Left lung (tissue), 10 donors: Measurements from ENCODE around the gene ITGA2. TPM values are rescaled to one million over a fixed set of nuclear protein-coding genes. Genes with fewer than 3 reads are reported as not detected.

Experiments
- ATAC-seq: fragments of 200-7000 bp; cut with Tn5 transposase; one replicate; pipeline ENCODE4 v1.9.1; 2020; ENCODE audit warnings: moderate library complexity
- DNase-seq, 4 donors: peaks; one replicate each; pipeline ENCODE4 v3.0.0-alpha.2; 2013 to 2020
- H3K27ac ChIP-seq, 2 donors: fragments of 200-600 bp; sonication (generic) in 1 of 2; one replicate each; pipeline versions ENCODE4 v1.5.0 to v1.8.0; 2020 to 2021
- H3K27me3 ChIP-seq, 2 donors: fragments of 200-600 bp; sonication (generic) in 1 of 2; one replicate each; pipeline versions ENCODE4 v1.5.0 to v1.8.0; 2020 to 2021
- H3K36me3 ChIP-seq, 2 donors: fragments of 200-600 bp; sonication (generic) in 1 of 2; one replicate each; pipeline versions ENCODE4 v1.5.0 to v1.8.0; 2020 to 2021
- H3K4me1 ChIP-seq, 2 donors: fragments of 200-600 bp; one replicate each; pipeline ENCODE4 v1.8.0; 2021
- H3K4me3 ChIP-seq, 2 donors: fragments of 200-600 bp; sonication (generic) in 1 of 2; one replicate each; pipeline versions ENCODE4 v1.5.0 to v1.8.0; 2020 to 2021; ENCODE audit warnings: mild to moderate bottlenecking in 1 of 2
- H3K9me3 ChIP-seq, 2 donors: fragments of 200-600 bp; sonication (generic) in 1 of 2; one replicate each; pipeline versions ENCODE4 v1.5.0 to v1.8.0; 2020 to 2021
- CTCF ChIP-seq, 2 donors: fragments of 200-600 bp; sonication (generic) in 1 of 2; IDR thresholded peaks; one replicate each; pipeline versions ENCODE4 v1.5.0 to v1.8.0; 2021; ENCODE audit warnings: antibody characterized with exemption in 2 of 2
- intact Hi-C, 2 donors: fragments of 100-400 bp; cut with DNase I; formaldehyde crosslinking; loops; one replicate each; pipeline versions ENCODE4 v1.11.2 to v1.14.2; 2022
- polyA plus RNA-seq, 6 donors: library from polyadenylated mRNA; unstranded; fragments of 120-200 nt; gene quantifications; one replicate each; pipeline ENCODE4 v1.2.1, GENCODE V29; 2013; ENCODE audit not compliant: insufficient read length in 6 of 6
- total RNA-seq, 2 donors: library from RNA; stranded (reverse); fragmentation: NEBNext Ultra II Directional; extraction: Animal tissue kit (Norgen Biotek cat#: 25700); gene quantifications; one replicate each; pipeline ENCODE4 v1.2.1, GENCODE V29; 2021
- donor health status: DM: no; HTN: yes; CAD: no.
- donor health status: DM: no; HTN: no; CAD: no.

The ITGA2 gene
- total and polyA plus RNA-seq, 8 donors, result 32.4 to 63.0 (median 48.3) TPM

GRCh38 chr5:53038196-53038847 is 49.2 kb downstream of the ITGA2 start:
- H3K9me3 ChIP-seq, result no peaks in the 10 kb centered on the region
- no peak for ATAC-seq
- intact Hi-C loops, result no loop called here
- H3K36me3 ChIP-seq, result no peaks in the 10 kb centered on the region
- no peak overlapping the region for H3K4me3 ChIP-seq
- DNase-seq, result no peak
- no peaks in the 10 kb centered on the region for H3K27me3 ChIP-seq
- H3K27ac ChIP-seq, result peak overlapping the region; percentile 23 to 35
- TF ChIP-seq CTCF (IDR thresholded peaks at IDR 0.05), result no peak
- H3K4me1 ChIP-seq, result peaks cover 15 to 34% of the 10 kb centered on the region in 2 donors

DNA sequence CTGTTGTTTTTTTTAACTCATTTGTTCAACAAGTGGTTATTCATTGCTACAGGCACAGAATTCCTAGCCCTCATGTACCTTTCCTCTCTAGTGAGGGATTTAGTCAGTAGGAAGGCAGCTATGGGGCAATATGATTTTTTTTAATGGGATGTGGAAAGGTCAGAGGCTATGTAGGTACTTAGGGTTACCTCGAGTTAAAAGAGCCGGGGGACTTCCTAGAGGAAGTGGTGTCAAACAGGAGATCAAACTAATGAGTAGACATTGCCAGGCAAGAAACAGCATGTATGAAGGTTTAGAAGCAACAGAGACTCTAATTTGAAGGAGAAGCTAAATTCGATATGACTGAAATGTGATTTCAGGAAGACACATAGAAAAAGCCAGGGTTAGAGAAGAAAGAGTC is 50.7 kb downstream of the ITGA2 start:
- Histone ChIP-seq H3K4me3 (no peak overlapping the region), H3K4me1 (peaks cover 15 to 34% of the 10 kb centered on the region in 2 donors), H3K9me3 (no peaks in the 10 kb centered on the region), H3K36me3 (no peaks in the 10 kb centered on the region), H3K27me3 (no peaks in the 10 kb centered on the region), H3K27ac (no peak overlapping the region)
- no peak for ATAC-seq
- intact Hi-C loops, result no loop called here
- no peak for DNase-seq
- TF ChIP-seq CTCF (IDR thresholded peaks at IDR 0.05), result no peak

DNA sequence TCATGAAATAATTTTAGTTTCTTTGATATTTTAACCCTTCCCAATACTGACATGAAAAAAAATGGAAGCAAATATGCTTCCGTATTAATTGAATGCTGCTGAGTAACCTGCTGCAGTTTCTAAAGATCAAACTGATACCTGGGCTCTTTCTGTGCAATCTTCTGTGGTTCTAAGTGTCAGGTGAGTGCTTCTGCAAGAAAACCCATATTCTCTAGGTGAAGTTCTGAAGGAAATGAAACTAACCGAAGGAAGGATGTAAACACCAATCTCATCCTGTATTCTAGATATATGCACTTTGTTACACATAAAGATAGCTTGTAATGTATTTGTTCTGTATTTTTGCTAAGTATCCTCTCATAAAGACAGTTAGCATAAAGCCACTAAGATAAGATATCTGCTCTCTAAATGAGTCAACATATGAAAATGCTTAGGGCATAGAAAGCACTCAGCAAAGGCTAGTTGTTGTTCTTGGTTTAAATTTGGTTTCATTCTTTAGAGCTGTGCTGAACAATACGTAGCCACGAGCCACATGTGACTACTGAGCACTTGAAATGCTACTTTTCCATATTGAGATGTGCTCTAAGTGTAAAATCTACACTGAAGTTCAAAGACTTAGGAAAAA is 52.0 kb downstream of the ITGA2 start:
- peaks cover 15 to 40% of the 10 kb centered on the region in 2 donors for H3K4me1 ChIP-seq
- H3K36me3 ChIP-seq, result no peaks in the 10 kb centered on the region
- TF ChIP-seq CTCF (IDR thresholded peaks at IDR 0.05), result no peak
- intact Hi-C loops, result no loop called here
- ATAC-seq (peak; percentile 37), DNase-seq (no peak)
- H3K4me3 ChIP-seq, result no peak overlapping the region
- H3K27ac ChIP-seq, result peak overlapping the region in 1 of 2 donors; percentile 42
- H3K9me3 ChIP-seq, result no peaks in the 10 kb centered on the region
- no peaks in the 10 kb centered on the region for H3K27me3 ChIP-seq

- no peak for ATAC-seq
- no peak for TF ChIP-seq CTCF (IDR thresholded peaks at IDR 0.05)
Observed at GRCh38 chr5:53041740-53042139, 52.6 kb downstream of the ITGA2 start.

DNA sequence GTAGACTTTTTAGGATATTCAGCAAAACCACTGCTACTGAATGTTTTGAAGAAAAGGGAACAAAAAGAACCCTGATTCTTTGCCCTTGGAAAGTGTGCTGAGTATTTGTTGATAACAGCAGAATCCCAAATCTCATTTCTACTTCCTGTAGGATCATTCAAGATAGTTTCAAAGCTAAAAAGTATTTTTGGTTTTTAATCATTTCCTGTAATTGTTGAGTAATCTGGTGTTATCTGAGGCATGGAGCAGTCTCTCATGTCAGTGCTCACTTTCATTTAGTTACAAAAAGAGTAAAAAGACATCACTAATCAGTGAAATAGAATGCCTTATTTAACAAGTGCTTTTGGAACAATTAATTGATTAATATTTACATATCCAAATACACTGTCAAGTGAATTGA is 56.1 kb downstream of the ITGA2 start:
- intact Hi-C loops, result no loop called here
- DNase-seq (no peak), ATAC-seq (no peak)
- peak overlapping the region in 1 of 2 donors; percentile 38 for H3K27ac ChIP-seq
- H3K4me1 ChIP-seq, result peaks cover 0 to 17% of the 10 kb centered on the region in 2 donors
- H3K36me3 ChIP-seq, result peaks cover 0 to 7% of the 10 kb centered on the region in 2 donors
- no peak for TF ChIP-seq CTCF (IDR thresholded peaks at IDR 0.05)
- H3K4me3 ChIP-seq, result no peak overlapping the region
- no peaks in the 10 kb centered on the region for H3K27me3 ChIP-seq
- no peaks in the 10 kb centered on the region for H3K9me3 ChIP-seq

More at GRCh38 chr5:53041740-53042139, 52.6 kb downstream of the ITGA2 start:
- Histone ChIP-seq H3K36me3 (no peaks in the 10 kb centered on the region), H3K9me3 (no peaks in the 10 kb centered on the region), H3K27ac (no peak overlapping the region), H3K4me3 (no peak overlapping the region), H3K4me1 (peaks cover 15 to 35% of the 10 kb centered on the region in 2 donors), H3K27me3 (no peaks in the 10 kb centered on the region)
- intact Hi-C loops, result no loop called here
- DNase-seq, result no peak
